ENCODE data around the gene NME3.
"Not testable (repeated sequence)": the region's sequence is repeated elsewhere in the genome, so short reads cannot be mapped to it uniquely, and the experiment has no call there.

Gene NME3

DNA sequence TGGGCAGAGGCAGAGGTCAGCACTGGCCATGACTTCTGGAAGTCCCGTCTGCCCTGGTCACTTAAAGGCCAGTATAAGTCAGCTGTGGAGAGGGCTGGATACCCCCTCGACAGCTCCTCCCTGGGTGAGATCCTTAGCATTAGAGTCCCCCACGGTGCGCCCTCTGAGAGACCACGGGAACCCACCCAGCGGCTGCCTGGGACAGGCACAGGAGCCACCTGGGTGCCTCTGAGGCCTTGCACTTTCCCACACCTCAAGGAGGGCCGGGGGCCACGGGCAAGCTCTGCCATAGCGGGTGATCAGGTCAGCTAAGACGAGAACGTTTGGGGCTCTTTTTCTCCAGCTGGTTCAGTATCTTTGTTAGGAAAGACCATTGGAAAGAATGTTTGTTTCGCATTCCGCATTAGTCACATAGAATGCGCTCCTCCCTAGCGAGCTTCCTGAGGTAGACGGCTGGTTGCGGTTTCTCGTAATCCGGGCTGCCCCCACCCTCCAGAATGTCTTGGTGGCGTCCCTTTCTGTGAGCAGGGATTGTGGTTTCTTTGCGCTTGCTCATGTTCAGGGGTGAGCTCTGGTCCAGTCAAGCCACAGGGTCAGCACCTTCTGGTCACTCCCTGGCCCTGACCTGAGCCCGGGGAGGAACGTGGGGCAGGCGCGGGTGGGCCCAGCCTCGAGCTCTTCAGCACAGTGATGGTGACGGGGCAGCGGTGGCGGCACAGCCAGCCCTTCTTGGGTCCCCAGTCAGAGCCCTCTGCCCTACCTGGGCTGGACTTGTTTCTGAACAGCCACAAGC lies 25.2 kb downstream of the NME3 start:
- DNase-seq, result no peak

- no peak for DNase-seq
Measured at GRCh38 chr16:1745181-1745899, 26.0 kb downstream of the NME3 start.

- no peak for DNase-seq
Measured at GRCh38 chr16:1744338-1744840, 27.0 kb downstream of the NME3 start.

- no peak for DNase-seq
Measured at GRCh38 chr16:1743376-1744337, 27.7 kb downstream of the NME3 start.

- no peak for DNase-seq
Measured at GRCh38 chr16:1741553-1742165, 29.7 kb downstream of the NME3 start.

GRCh38 chr16:1740781-1741490 lies 30.4 kb downstream of the NME3 start:
- DNase-seq, result no peak

GRCh38 chr16:1740234-1740633 lies 31.1 kb downstream of the NME3 start:
- DNase-seq, result no peak

GRCh38 chr16:1734816-1735215 lies 36.5 kb downstream of the NME3 start:
- no peak for DNase-seq

GRCh38 chr16:1734123-1734522 lies 37.2 kb downstream of the NME3 start:
- no peak for DNase-seq

- DNase-seq, result not testable (repeated sequence)
Measured at GRCh38 chr16:1732551-1732987, 38.8 kb downstream of the NME3 start.

GRCh38 chr16:1732071-1732470 lies 39.3 kb downstream of the NME3 start:
- DNase-seq, result no peak

DNA sequence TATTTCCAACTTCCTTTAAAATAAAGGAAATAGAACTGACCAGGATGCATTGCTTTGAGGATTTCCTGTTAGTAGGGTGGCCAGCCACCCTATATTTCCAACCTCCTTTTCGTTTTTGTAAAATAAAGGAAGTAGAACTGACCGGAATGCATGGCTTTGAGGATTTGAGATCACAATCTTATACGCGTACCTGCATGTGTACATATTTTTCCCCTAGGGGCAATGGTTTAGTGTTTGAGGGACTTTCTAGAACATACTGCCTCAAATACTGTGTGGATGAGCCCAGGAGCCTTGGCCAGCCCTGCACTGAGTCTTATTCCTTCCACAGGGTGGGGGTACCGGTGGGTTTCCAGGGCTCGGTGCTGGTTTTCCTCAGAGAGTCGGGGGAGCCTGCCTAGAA lies 39.7 kb downstream of the NME3 start:
- DNase-seq, result no peak

GRCh38 chr16:1731073-1731472 lies 40.3 kb downstream of the NME3 start:
- DNase-seq, result no peak

DNA sequence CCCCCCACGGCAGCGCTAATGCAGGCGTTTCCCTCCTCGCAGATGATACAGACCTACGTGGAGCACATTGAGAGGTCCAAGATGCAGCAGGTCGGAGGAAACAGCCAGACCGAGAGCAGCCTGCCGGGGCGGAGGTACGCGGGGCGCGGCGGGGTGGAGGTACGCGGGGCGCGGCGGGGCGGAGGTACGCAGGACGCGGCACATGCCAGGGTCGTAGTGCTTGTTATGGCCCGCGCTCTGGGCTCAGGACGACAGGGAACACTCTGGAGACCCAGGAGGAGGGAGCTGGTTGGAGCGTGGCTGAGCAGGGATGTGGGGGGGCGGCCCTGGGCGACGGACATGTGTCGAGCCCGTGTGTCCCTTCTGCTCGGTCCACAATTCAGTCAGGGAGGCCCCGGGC lies 41.9 kb downstream of the NME3 start:
- no peak for DNase-seq

- no peak for DNase-seq
Measured at GRCh38 chr16:1729026-1729425, 42.3 kb downstream of the NME3 start.

DNA sequence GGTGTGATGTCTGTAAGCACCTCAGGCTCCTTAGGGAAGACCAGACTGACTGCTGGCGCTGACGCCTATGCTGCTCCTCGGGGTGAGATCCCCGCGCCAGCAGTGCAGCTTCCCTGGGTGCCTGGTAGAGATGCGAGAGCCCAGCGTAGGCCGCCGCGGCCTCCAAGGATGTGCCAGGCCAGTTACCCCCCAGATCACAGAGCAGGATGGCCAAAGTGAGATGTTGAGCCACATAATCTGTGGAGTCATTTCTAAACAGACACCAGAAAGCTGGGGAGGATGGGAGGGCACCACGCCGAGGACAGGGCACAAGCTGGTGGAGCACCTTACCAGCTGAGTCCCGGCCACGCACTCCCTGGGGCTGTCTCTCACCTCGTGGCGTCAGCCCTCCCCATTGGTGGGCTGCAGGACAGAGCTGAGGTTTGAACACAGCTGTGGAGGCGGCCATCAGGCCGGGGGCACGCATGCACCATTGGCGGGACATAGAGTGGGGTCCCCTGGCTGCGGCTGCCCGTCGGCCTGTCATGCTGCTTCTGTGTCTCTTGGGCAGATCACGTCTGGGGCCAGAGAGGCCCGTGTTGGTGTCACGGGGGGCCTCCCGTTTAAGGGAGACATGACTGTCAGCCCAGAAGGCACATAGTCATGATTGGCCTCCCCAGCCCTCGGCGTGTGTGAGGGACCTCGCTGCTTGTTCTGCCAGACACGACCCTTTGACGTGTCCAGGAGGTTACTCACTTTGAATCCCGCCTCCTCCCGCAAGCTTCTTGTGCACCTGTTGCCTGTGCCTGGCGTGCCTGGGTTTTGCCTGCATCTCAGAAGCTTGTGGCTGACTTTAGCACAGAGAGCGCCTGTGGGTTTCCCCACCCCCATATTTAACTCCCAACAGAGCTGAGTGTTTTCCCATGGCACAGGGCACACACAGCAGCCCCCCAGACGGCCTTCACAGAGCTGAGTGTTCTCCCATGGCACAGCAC lies 43.4 kb downstream of the NME3 start:
- DNase-seq, result no peak

DNA sequence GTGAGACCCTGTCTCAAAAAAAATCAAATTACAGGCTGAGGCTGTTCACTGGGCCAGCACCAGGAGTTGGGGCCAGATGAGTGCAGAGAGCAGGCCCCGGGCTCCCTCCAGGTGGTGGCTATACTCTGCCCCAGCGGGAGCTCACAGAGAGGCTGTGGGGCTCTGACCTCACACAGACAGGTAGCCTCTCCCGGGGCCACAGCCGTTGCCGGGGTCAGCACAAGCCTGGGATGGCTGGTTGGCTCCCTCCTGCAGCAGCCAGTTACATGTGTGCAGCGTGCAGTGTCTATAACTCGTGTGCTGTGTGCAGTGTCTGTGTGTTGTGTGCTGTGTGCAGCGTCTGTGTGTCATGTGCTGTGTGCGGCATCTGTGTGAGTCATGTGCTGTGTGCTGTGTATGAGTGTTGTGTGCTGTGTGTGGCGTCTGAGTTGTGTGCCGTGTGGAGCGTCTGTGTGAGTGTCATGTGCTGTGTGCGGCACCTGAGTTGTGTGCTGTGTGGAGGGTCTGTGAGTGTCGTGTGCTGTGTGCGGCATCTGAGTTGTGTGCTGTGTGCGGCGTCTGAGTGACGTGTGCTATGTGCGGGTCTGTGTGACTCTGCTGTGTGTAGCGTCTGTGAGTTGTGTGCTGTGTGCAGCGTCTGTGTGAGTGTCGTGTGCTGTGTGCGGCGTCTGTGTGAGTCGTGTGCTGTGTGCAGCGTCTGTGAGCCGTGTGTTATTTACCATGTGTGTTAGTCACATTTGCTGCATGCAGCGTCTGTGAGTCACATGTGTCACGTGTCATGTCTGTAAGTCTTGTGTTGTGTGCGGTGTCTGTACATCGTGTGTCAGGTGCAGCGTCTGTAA lies 44.5 kb downstream of the NME3 start:
- DNase-seq, result no peak

DNA sequence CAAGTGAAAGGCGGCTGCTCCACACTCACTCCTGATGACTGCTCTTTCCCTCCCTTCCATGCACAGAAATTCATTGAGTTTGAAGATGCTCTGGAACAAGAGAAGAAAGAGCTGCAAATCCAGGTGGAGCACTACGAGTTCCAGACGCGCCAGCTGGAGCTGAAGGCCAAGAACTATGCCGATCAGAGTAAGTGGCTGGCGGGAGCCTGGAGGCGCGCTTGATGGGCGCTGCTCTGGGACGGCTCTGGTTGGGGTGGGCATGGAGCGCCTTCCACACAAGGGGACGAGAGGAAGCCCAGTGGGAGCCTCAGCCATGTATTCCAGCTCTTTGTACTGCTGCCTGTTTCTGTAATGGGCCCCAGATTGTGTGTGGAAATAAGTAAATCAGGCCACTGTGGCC lies 46.9 kb downstream of the NME3 start:
- no peak for DNase-seq

DNA sequence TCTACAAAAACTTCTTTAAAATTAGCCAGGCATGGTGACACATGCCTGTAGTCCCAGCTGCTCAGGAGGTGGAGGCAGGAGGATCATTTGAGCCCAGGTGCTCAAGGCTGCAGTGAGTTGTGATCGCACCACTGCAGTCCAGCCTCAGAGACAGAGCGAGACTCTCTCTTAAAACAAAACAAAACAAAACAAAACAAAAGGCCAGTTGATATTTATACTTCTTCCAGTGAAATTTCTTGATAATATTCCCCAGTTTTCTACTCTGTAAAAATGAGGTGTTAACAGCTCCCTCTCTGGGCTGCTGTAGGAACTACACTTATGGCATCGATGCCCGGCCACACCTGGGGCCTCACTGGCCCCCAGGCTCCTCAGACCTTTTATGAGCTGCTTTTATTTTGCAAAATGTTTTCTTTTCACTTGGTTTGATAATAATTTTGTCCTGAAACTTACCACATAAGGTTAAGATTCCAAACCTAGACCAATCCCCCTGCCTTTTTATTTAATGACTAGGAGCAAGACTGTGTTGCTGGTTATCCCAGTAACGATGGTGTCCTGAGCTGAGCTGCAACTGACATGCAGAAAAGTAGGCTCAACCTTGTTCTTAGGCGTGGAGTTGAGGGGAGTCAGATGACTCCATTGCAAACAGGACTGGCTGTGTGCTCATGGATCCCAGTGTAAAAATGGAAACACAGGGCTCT lies 47.7 kb downstream of the NME3 start:
- DNase-seq, result peak; percentile 63

Measured in activated CD8-positive, alpha-beta memory T cell treated with anti-CD3 and anti-CD28 coated beads for 24 hours (primary cell).